ENCODE results near the gene RCAN3.

The RCAN3 gene

DNA sequence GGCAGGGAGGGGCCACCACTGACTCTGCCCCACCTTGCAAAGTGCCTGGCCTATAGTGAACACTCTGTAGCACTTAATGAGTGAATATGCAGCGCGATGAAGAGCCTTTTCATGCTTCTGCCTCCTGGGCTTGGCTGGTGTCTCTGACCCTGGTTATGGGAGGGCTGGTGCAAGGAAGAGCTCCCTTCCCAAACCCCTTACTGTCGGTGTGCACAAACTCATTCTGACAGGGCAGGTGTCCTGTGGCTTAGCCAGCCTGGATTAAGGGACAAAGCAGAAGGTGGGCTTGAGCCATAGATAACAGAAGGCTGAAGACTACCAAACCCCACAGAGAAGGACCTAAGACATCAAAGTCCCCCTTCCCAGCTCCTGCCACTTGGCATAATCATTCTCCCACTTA is 51.3 kb downstream of the RCAN3 start:
- no peak for DNase-seq

DNA sequence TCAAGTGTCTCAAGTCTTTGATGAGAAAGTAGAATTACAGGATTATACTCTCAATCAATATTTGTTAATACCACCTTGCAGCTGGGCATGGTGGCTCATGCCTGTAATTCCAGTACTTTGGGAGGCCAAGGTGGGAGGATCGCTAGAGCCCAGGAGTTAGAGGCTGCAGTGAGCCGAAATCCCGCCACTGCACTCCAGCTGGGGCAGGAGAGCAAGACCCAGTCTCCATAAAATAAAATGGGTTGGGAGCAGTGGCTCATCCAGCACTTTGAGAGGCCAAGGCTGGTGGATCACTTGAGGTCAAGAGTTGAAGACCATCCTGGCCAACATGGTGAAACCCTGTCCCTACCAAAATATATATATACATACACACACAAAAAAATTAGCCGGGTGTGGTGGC is 52.1 kb downstream of the RCAN3 start:
- no peak for DNase-seq

DNA sequence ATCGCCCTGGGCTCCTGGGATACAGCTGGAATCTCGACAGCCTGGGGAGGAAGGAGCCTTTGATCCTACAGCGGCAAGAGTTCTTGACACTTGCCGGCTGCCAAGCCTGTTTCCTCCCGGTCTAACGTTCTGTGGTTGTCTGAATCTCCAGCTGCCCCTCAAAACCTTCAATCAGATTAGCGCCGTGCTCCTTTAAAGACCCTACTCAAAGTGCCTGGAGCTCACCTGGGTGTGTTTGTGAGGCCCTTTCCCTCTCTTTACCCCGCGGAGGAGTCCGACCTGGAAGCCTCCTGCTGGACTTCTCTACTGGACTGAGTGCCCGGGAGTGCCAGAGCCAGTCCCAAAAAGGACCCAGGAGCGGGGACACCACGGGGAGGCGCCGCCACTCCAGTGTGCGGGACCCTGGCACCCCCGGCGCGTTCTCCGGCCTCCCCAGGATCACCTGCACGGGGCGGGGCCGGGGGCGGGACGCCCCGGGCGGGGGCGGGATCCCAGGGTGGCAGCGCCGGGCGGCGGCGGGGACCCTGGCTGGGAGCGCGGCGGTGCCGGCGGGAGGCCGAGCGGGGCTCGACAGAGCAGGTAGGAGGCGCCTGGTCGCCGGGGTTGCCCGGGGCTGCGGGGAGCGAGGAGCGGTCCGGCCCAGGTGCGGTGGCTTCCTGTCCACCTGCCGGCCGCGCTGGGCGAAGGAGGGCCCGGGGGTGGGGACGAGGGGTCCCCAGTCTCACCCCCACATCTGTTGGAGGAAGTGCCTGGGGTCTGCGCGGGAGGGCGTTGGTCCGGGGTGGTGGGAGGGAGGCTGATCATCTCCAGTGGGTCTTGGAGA is 53.2 kb downstream of the RCAN3 start, which contains the start of gene NCMAP:
Gene NCMAP, plus strand, starts transcription at position 497 of the 823 bp plus-strand sequence. CDS start 39,344 bp downstream, outside the sequence.
- DNase-seq, result no peak

DNA sequence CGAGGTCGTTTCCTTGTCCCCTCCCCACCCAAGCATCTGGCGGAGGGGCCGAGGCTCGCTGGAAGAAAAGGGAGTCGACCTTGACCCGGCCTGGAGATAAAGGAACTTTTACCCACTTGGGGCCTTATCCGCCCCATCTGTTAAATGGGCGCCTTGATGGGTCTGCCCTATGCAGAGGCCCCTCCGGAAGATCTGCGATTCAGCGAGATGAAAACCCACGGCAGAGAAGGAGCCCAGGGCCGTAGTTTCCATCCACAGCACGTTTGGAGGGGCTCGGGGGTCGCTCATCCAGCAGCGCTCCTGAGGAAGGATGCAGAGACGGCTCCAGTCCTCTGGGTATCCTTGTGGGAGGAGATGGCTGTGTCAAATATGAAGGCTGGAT is 53.8 kb downstream of the RCAN3 start:
- DNase-seq, result no peak

DNA sequence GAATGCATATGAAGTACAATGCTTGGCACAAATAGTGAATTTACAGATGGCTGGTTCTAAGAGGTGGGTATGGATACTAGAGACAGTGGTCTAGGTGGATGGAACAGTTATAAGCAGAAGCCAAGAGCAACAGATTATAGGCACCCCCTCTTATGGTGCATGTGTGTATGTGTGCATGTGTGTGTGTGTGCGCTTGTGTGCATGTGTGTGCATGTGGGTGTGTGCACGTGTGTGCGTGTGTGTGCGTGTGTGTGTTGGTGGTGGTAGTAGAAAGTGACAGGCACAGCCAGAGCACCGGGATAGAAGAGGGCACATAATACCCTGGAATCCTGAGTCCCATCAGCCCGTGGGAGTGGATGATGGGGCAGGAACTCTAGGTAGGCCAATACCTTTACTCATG is 54.6 kb downstream of the RCAN3 start:
- no peak for DNase-seq

DNA sequence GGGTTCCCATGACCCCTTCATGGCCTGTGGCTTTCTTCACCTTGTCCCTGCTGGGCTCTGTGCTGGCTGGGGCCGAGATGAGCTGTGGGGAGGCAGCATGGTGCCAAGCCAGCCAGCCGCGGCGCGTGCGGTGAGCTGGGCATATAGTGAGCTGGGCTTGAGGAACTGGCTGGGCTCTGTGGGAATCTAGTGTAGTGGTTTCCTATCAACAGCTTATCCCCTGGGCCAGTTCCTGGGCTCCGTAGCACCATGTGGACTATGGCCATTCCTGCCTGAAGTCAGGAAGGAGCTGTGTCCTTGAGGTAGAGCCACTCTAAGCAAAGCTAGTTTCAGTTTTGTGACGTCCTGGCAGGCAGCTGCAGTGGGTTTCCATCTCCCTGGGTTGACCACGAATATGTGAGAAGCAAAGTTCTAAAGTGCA is 55.1 kb downstream of the RCAN3 start:
- no peak for DNase-seq

DNA sequence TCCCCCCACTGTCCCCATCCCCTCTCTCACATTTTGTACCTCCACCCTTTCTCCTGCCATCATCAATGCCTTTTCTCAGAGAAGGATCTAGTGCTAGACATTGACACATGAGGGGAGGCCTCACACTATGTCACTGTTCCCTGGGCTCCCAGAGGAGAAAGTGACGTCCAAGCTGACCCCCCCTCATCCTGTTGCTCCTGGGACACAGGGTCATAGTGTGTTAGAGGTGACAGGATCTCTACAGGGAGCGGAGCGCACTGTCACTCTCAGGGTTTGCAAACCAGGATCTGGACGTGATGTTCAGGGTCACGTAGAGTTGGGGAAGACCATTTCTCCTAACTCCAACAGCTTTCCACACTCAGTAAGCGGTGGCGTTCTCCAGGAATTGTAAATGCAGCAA is 55.8 kb downstream of the RCAN3 start:
- no peak for DNase-seq

DNA sequence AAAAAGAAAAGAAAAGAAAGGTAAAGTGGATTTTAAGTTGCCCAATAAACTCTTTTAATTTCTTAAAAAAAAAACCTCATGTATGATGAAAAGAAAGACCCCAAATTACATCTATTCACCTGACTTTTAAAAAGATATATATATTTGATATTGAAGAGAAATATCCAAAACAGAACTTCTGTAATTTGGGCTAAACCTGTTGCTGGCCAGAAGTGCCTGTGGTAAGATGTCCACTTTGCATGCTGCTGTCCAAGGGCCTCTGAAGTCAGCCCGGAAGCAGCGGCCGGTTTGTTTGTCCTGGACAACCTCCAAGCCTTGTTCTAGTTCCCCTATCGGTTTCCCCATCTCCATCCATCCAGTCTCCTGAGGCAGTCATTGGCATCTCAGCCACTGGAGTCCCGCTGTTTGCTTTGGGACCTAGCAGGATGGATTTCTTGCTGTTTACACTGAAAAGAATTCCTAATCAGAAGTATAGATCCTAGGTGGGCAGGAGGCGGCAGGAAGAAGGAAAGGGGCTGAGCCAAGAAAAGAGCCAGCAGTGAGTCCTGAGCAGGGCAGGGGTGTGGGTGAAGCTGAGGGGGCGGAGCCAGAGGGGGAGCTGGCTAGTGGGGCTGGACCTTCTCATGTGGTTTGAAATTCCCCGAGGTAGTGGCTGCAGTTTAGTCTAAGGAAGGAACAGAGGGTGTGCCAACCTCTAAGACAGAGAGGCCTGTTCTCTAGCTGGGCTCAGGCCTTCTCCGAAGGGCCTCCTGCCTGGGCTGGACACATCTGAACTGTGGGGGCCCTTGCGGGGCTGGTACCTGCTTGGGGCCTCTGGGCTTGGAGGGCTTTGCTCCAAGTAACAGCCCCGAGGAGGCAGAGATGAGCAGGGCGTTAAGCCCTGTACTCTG is 56.5 kb downstream of the RCAN3 start:
- DNase-seq, result peak; percentile 71

DNA sequence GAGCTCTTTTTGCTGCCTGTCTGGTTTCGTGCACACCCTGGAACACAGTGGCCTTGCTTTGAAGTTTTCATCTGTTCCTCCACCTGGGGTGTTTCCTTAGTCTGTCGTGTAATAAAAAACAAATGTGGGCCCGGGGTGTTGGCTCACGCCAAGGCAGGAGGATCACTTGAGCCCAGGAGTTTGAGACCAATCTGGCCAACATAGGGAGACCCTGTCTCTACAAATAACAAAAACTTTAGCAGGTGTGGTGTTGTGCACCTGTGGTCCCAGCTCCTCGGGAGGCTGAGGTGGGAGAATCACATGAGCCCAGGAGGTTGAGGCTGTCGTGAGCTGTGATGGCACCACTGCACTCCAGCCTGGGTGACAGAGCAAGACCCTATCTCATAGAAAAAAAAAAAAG is 57.7 kb downstream of the RCAN3 start:
- DNase-seq, result no peak

DNA sequence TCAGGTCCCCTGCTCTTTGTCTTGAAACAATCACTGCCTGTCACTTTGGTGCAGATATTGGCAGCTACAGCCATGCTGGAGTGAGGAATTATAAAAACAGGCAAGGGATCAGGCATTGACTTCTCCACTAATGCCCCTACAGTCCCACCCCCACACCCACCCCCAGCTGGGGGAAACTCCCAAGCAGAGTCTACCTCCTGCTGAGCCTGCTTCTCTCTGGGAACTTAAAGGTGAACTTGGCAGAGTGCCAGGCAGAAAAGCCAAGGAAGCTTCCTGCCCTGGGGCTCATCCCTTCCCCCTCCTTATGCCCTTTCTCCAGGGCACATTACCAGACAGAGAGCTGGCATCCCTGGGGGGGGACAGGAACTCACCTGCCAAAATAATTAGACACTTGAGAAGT is 60.0 kb downstream of the RCAN3 start:
- DNase-seq, result no peak

DNA sequence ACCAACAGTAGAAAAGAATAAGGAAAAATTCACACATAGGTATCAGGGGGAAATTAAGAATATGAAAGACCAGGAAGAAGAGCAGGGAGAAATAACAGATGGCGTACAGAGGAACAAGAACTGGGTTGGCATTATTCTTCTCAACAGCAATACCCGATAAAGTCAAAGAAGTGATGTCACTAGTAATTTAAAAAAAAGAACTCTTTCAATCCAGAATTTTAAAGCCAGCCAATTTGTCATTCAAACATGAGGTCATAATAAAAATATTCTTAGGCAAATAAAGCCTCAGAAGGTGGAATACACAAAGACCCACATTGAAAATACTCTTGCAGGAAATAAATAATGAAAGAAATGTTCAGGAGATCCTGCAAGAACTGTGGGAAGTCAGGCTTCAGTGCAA is 62.1 kb downstream of the RCAN3 start:
- DNase-seq, result no peak

DNA sequence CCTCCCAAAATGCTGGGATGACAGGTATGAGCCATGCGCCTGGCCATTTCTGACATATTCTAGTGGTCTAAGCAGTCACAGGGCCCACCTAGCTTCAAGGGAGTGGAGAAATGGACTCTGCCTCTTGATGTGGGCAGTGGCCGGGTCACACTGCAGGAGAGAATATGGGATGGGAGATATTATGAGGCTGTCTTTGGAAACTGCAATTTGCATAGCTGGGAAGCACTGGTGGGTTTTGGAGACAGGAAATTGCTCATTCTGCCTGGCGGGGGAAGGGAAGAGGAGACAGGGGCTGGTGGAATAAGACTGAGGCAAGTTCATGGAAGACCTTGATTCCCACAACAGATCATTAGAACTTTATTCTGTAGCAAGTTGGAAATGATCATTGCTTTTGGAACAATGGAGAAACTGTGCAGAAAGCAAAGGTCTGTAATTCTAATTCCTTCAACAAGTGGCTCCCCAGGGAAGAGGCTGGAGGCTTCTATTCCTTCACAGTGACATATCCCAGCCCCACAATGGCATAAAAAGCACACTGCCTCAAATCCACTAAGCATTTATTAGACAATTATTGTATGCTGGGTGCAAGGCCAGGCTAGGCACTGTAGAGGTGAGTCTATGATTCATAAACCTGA is 63.7 kb downstream of the RCAN3 start:
- DNase-seq, result no peak

DNA sequence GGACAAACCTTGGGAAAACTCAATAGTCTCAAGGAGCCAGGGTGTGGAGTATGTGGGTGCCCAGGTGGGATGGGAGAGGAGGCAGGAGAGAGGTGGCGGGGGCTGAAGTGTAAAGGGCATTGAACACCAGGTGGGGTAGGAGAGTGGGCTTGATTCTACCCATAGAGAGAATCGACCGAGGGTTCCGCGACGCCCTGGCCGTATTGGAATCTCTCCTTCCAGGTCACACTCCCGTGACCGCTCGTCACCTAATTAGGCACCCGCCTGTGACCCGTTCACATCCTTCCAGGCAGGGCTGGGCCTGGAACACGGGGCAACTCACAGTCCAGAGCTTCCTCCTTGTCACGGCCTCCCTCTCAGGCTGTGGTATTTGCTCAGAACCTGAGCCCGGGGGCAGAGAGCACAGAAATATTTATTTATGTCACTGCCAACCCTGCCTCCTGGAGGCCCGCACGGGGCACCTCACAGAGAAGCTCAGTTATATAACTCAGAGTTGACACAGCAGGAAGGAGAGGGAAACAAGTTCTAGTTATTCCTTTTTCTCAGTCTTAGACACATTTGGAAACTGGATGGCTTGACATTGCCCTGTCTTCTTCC is 65.3 kb downstream of the RCAN3 start:
- DNase-seq, result peak; percentile 33

DNA sequence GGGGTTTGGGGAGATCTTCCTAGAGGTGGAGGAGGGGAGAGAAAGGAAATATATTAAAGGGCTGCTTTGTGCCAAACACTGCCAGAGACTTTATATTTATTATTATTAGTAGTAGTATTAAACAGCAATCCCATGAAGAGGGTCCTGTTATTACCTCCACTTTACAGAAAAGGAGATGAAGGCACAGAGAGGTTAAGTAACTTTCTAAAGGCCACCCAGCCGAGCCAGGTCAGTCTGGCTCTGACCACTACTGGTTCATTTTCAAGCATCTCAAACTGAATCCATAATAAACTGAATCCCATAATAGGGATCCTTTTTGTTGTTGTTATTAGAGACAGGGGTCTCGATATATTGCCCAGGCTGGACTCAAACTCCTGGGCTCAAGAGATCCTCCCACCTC is 65.8 kb downstream of the RCAN3 start:
- DNase-seq, result no peak

DNA sequence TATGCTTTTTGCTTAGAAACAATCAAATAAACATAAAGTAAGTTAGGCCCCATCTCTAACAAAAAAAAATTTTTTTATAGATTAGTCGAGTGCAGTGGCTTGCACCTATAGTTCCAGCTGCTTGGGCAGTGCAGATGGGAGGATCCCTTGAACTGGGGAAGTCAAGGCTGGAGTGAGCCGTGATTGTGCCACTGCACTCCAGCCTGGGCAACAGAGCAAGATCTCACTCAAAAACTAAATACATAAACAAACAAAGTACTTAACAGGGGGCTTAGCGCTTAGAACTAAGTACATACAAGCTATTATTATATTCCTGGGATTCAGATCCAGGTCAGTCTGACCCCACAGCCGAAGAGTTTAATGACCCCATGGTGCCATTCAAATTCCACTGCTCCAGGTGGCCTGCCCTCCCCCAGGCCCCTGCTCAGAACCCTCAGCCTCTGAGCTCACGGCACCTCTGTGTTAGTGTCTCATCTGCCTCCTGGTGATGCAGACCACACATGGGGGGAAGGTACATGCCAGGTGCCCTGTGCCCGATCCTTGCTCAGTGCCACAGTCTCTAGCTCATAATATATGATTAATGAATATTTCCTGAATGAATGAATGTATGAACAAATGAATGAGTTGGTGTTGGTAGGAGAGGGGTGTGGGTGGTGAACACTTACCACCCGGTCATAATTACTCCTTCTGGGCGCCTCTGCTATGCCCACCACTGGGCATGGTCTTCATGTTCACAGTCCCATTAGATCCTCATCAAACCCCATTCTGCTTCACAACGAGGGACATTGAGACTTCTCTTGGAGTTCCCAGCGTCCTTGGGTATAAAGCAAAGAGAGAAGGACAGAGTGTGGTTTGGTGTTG is 67.9 kb downstream of the RCAN3 start:
- DNase-seq, result no peak

DNA sequence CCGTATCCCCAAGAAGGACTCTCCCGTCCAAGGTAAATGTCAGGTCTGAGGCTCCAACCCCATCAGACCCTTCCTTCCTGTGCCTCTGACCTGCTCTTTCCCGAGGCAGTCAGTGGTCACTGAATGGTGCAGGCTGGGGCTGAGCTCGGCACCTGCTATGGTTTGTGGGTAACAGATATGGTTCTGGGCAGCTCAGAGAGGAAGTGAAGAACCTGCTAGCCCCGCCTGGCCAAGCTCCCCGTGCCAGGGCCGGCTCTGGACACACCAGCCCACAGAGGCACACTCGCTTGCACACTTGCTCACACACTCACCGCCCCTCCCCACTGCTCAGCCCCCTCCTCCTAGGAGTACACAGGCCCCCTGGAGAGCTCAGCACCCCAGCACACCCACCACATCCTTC is 69.7 kb downstream of the RCAN3 start:
- no peak for DNase-seq

DNA sequence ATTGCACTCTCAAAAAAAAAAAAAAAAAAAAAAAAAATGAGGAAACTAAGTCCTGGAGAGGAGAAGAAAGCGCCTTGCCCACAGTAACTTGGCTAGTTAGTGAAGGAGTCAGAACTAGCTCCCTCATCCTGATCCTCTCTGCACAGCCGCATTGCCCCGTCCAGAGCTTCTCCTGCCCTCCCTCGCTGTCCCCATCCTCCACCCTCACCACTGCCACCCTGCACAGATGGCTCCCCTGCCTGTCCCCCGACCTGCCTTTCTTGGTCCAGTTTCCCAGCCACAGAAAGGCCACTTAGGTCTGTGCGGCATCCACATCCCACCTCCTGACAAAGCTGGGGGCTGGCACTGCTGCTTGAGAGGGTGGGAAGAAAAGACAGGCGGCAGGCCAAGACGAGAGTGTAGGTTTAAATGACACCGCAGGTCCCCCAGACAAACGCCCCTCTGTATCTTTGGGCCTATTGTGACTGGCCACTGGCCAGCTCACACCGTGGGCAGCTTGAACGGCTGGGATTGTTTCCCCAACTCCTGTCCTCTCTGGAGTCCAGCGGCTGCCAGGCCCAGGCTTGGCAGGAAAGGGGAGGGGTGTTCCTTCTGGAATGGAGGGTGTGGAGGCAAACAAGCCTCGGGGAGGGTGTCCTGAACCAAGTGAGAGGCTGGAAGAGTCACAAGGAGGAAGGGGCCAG is 73.4 kb downstream of the RCAN3 start:
- DNase-seq, result no peak

DNA sequence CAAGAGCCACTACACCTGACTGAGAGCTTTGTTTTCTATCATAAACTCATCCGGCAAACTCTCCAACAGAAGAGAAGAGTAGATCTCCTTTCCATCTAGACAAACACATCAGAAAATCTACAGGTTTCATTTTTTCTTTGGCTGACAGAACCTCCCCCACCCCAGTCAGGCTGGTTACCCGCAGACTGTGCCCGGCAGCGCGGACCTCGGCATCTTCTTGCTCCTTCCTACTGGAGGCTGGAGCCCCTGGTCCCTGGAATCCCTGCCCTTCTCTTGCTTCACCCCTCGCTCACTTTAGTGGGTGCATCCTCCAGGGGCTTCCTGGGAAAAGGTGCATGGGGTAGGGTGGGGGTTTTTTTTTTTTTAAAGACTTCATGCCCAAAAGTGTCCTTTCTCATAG is 76.2 kb downstream of the RCAN3 start:
- DNase-seq, result no peak

DNA sequence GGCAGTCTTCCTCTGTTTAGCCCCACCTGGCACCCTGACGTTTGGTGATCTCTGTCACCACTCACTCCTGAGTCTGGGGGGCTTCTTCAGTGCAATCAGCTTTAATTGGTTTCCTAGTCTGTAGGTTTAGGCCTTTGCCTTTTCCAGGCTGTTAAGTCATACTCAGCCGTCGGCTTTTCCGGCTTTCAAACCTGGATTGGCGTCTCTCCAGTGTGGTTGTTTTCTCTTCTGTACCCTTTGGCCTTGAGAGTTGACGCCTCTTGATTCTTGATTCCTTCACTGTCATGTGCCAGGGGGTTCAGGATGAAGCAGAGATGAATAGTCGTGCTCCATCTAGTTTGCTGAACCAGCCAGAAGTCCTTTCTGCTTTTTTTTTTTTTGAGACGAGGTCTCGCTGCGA is 78.1 kb downstream of the RCAN3 start:
- no peak for DNase-seq

DNA sequence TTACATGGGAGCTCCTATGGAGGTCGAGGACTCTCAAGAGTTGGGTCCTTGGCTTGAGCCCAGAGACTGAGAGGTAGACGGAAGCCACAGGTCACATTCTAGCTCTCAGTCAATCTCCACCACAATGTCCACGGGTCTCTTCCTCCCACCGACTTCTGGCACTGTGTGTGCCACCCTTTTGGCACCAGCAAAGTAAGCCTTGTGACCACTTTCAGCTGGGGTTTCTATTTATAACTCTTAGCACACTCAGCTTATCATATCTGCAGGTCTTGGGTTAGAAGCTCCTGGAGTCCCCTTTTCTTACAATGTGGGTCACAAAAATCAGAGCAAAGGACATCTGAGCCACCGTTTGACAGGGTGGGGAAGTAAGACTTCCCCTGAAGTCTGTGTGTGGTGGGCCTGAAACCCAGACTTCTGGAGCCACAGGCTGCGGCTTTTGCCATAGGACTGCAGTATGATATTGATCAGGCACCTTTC is 81.6 kb downstream of the RCAN3 start:
- no peak for DNase-seq

DNA sequence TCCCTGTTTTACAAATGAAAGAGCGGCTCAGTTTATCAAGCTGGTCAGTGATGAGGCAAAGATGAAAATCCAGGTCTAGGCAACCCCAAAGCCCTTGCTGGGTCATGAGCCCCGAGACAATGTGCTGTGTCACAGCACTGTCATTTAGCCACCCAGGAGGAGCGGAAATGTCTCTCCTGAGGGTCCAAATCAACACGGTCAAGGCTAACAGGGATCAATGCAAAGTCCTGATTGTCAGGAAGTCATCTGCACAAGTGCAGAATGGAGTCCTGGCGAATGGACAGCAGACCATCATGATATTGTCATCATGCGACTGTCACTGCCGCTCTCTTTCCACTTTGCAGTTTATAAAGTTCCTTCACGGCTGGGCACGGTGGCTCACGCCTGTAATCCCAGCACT is 83.5 kb downstream of the RCAN3 start:
- DNase-seq, result no peak
